Lower lobe of right lung (tissue), 2 donors: ENCODE results near the gene ARL8A. TPM values are rescaled to one million over a fixed set of nuclear protein-coding genes. Genes with fewer than 3 reads are reported as not detected.

Experiments used
- ATAC-seq, 2 donors: fragments of 200-7000 bp; cut with Tn5 transposase; one replicate each; pipeline ENCODE4 v1.9.1; 2020 to 2022; ENCODE audit warnings: mild to moderate bottlenecking in 2 of 2, moderate library complexity in 2 of 2
- DNase-seq: peaks from one replicate; pipeline ENCODE4 v3.0.0-alpha.2; 2020
- H3K27ac ChIP-seq: fragments of 200-600 bp; one replicate; pipeline ENCODE4 v1.8.0; 2022
- H3K27me3 ChIP-seq: fragments of 200-600 bp; one replicate; pipeline ENCODE4 v1.8.0; 2022; ENCODE audit warnings: low read depth
- H3K36me3 ChIP-seq: fragments of 200-600 bp; one replicate; pipeline ENCODE4 v1.8.0; 2022; ENCODE audit warnings: mild to moderate bottlenecking
- H3K4me1 ChIP-seq: fragments of 200-600 bp; one replicate; pipeline ENCODE4 v1.8.0; 2022
- H3K4me3 ChIP-seq: fragments of 200-600 bp; one replicate; pipeline ENCODE4 v1.8.0; 2022; ENCODE audit warnings: mild to moderate bottlenecking
- H3K9me3 ChIP-seq: fragments of 200-600 bp; one replicate; pipeline ENCODE4 v1.8.0; 2022
- CTCF ChIP-seq: fragments of 200-600 bp; IDR thresholded peaks from one replicate; pipeline ENCODE4 v1.8.0; 2022; ENCODE audit warnings: antibody characterized with exemption, mild to moderate bottlenecking
- intact Hi-C: fragments of 100-400 bp; cut with DNase I; formaldehyde crosslinking; loops from one replicate; pipeline ENCODE4 v1.11.0; 2022
- total RNA-seq: library from RNA; stranded (reverse); fragmentation: NEBNext Ultra II Directional; extraction: Animal tissue kit (Norgen Biotek cat#: 25700); gene quantifications from one replicate; pipeline ENCODE4 v1.2.1, GENCODE V29; 2021
- donor health status: DM: no; HTN: yes; CAD: no; lungs with severe emphysema.

Gene ARL8A
- total RNA-seq, 1 donor from 2014 or later: 98.0 TPM

- TF ChIP-seq CTCF: no peak
- ATAC-seq (no peak), DNase-seq (no peak)
- peak overlapping the region; percentile 53 for H3K27ac ChIP-seq
- H3K4me1 ChIP-seq: peaks cover 34% of the 10 kb centered on the region
- H3K9me3 ChIP-seq: no peaks in the 10 kb centered on the region
- H3K36me3 ChIP-seq: peaks cover 22% of the 10 kb centered on the region
- no peaks in the 10 kb centered on the region for H3K27me3 ChIP-seq
- intact Hi-C loops: no loop called here
- no peak overlapping the region for H3K4me3 ChIP-seq
Observed at GRCh38 chr1:202129453-202130296, 14.9 kb downstream of the ARL8A start.

DNA sequence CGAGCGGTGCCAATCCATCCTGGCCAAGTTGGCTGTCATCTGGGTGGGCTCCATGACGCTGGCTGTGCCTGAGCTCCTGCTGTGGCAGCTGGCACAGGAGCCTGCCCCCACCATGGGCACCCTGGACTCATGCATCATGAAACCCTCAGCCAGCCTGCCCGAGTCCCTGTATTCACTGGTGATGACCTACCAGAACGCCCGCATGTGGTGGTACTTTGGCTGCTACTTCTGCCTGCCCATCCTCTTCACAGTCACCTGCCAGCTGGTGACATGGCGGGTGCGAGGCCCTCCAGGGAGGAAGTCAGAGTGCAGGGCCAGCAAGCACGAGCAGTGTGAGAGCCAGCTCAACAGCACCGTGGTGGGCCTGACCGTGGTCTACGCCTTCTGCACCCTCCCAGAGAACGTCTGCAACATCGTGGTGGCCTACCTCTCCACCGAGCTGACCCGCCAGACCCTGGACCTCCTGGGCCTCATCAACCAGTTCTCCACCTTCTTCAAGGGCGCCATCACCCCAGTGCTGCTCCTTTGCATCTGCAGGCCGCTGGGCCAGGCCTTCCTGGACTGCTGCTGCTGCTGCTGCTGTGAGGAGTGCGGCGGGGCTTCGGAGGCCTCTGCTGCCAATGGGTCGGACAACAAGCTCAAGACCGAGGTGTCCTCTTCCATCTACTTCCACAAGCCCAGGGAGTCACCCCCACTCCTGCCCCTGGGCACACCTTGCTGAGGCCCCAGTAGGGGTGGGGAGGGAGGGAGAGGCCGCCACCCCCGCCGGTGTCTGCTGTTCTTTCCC, 16.5 kb downstream of the ARL8A start:
- intact Hi-C loops: no loop called here
- Histone ChIP-seq H3K36me3 (peaks cover 5% of the 10 kb centered on the region), H3K9me3 (no peaks in the 10 kb centered on the region), H3K4me3 (no peak overlapping the region), H3K27me3 (no peaks in the 10 kb centered on the region), H3K27ac (no peak overlapping the region), H3K4me1 (peaks cover 21% of the 10 kb centered on the region)
- DNase-seq (no peak), ATAC-seq (no peak)
- no peak for TF ChIP-seq CTCF

DNA sequence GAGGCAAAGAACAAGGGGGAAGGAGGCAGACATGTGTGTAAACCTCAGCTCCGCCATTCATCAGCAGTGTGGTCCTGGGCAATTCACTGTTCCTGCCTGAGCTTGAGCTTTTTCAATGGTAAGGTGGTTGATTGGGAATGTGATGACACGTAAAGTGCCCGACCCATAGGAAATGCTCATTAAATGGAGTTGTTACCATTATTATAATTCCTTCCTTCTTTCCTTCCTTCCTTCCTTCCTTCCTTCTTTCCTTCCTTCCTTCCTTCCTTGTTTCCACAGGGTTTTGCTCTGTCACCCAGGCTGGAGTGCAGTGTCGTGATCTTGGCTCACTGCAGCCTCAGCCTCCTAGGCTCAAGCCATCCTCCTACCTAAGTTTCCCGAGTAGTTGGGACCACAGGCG, 17.5 kb downstream of the ARL8A start:
- no peak for TF ChIP-seq CTCF
- ATAC-seq (no peak), DNase-seq (no peak)
- no peaks in the 10 kb centered on the region for H3K36me3 ChIP-seq
- no peak overlapping the region for H3K4me3 ChIP-seq
- intact Hi-C loops: no loop called here
- H3K9me3 ChIP-seq: no peaks in the 10 kb centered on the region
- H3K27ac ChIP-seq: no peak overlapping the region
- no peaks in the 10 kb centered on the region for H3K27me3 ChIP-seq
- H3K4me1 ChIP-seq: peaks cover 13% of the 10 kb centered on the region

- peaks cover 7% of the 10 kb centered on the region for H3K4me1 ChIP-seq
- DNase-seq (no peak), ATAC-seq (no peak)
- intact Hi-C loops: no loop called here
- no peaks in the 10 kb centered on the region for H3K36me3 ChIP-seq
- no peaks in the 10 kb centered on the region for H3K27me3 ChIP-seq
- no peaks in the 10 kb centered on the region for H3K9me3 ChIP-seq
- no peak overlapping the region for H3K4me3 ChIP-seq
- H3K27ac ChIP-seq: no peak overlapping the region
- TF ChIP-seq CTCF: no peak
Observed at GRCh38 chr1:202126426-202126825, 18.1 kb downstream of the ARL8A start.

GRCh38 chr1:202125611-202126010, 18.9 kb downstream of the ARL8A start:
- intact Hi-C loops: no loop called here
- H3K4me1 ChIP-seq: no peaks in the 10 kb centered on the region
- no peaks in the 10 kb centered on the region for H3K27me3 ChIP-seq
- H3K4me3 ChIP-seq: no peak overlapping the region
- H3K27ac ChIP-seq: no peak overlapping the region
- DNase-seq: no peak
- H3K9me3 ChIP-seq: no peaks in the 10 kb centered on the region
- no peak for TF ChIP-seq CTCF
- no peaks in the 10 kb centered on the region for H3K36me3 ChIP-seq
- no peak for ATAC-seq
